Liver (tissue), 9 donors: ENCODE measurements around the gene LNX1. TPM values are rescaled to one million over a fixed set of nuclear protein-coding genes. Genes with fewer than 3 reads are reported as not detected.

Experiments
- DNase-seq: peaks from one replicate; pipeline ENCODE4 v3.0.0-alpha.2; 2017; ENCODE audit warnings: low spot score
- H3K27ac ChIP-seq, 2 donors: one replicate each; pipeline ENCODE4 v1.7.0; 2013; ENCODE audit warnings: inconsistent platforms in 2 of 2, low read length in 2 of 2, control low read depth in 1 of 2, low read depth in 1 of 2, mild to moderate bottlenecking in 1 of 2
- H3K27me3 ChIP-seq, 4 donors: one replicate each; pipeline versions ENCODE4 v1.6.1 to v1.7.0; 2013; ENCODE audit warnings: low read length in 3 of 4, inconsistent platforms in 1 of 4, mild to moderate bottlenecking in 1 of 4, moderate library complexity in 1 of 4; ENCODE audit not compliant: control insufficient read depth in 4 of 4, insufficient read depth in 4 of 4
- H3K36me3 ChIP-seq, 4 donors: one replicate each; pipeline versions ENCODE4 v1.6.1 to v1.7.0; 2013; ENCODE audit warnings: low read length in 3 of 4, mild to moderate bottlenecking in 3 of 4, low read depth in 1 of 4, moderate library complexity in 1 of 4; ENCODE audit not compliant: control insufficient read depth in 4 of 4, insufficient read depth in 3 of 4
- H3K4me1 ChIP-seq, 4 donors: one replicate each; pipeline versions ENCODE4 v1.6.1 to v1.7.0; 2013; ENCODE audit warnings: low read length in 3 of 4, mild to moderate bottlenecking in 3 of 4, moderate library complexity in 1 of 4; ENCODE audit not compliant: control insufficient read depth in 4 of 4, insufficient read depth in 4 of 4
- H3K4me3 ChIP-seq, 3 donors: one replicate each; pipeline versions ENCODE4 v1.6.1 to v1.7.0; 2013; ENCODE audit warnings: low read length in 3 of 3, control low read depth in 1 of 3, low read depth in 1 of 3, mild to moderate bottlenecking in 1 of 3
- H3K9ac ChIP-seq, 2 donors: one replicate each; pipeline ENCODE4 v1.7.0; 2013; ENCODE audit warnings: low read length in 2 of 2, mild to moderate bottlenecking in 2 of 2, moderate library complexity in 2 of 2, control low read depth in 1 of 2, low read depth in 1 of 2
- H3K9me3 ChIP-seq, 4 donors: one replicate each; pipeline versions ENCODE4 v1.6.1 to v1.7.0; 2013; ENCODE audit warnings: low read length in 3 of 4; ENCODE audit not compliant: control insufficient read depth in 4 of 4
- ATF3 ChIP-seq: IDR thresholded peaks from 2 replicates; pipeline ENCODE4 v1.6.1; 2016; ENCODE audit warnings: antibody characterized with exemption
- CTCF ChIP-seq: fragments of 150-350 bp; IDR thresholded peaks from 2 replicates; pipeline ENCODE4 v1.5.1; 2017; ENCODE audit warnings: improper control_type of control experiment, low read depth, low read length; ENCODE audit not compliant: missing input control
- FOXA1 ChIP-seq: IDR thresholded peaks from 2 replicates; pipeline ENCODE4 v1.6.1; 2016; ENCODE audit warnings: antibody characterized with exemption
- FOXA2 ChIP-seq: IDR thresholded peaks from 2 replicates; pipeline ENCODE4 v1.6.1; 2016; ENCODE audit warnings: antibody characterized with exemption
- GABPA ChIP-seq, 2 donors: IDR thresholded peaks in 1 of 2; conservative IDR thresholded peaks in 1 of 2; 2 replicates each; pipeline ENCODE4 v1.6.1; 2016; ENCODE audit warnings: antibody characterized with exemption in 2 of 2, mild to moderate bottlenecking in 1 of 2, moderate library complexity in 1 of 2
- HNF4A ChIP-seq, 2 donors: conservative IDR thresholded peaks; 2 replicates each; pipeline ENCODE4 v1.6.1; 2016; ENCODE audit warnings: antibody characterized with exemption in 2 of 2, mild to moderate bottlenecking in 2 of 2
- HNF4G ChIP-seq: IDR thresholded peaks from 2 replicates; pipeline ENCODE4 v1.6.1; 2016; ENCODE audit warnings: antibody characterized with exemption
- JUND ChIP-seq, 2 donors: IDR thresholded peaks; 2 replicates each; pipeline ENCODE4 v1.6.1; 2016; ENCODE audit warnings: antibody characterized with exemption in 2 of 2
- MAX ChIP-seq: IDR thresholded peaks from 2 replicates; pipeline ENCODE4 v1.6.1; 2016; ENCODE audit warnings: antibody characterized with exemption
- NR2F2 ChIP-seq: IDR thresholded peaks from 2 replicates; pipeline ENCODE4 v1.6.1; 2016; ENCODE audit warnings: antibody characterized with exemption
- RAD21 ChIP-seq, 2 donors: IDR thresholded peaks; 2 replicates each; pipeline ENCODE4 v1.6.1; 2016; ENCODE audit warnings: antibody characterized with exemption in 2 of 2, mild to moderate bottlenecking in 2 of 2
- REST ChIP-seq: IDR thresholded peaks from 2 replicates; pipeline ENCODE4 v1.6.1; 2016; ENCODE audit warnings: antibody characterized with exemption, mild to moderate bottlenecking
- RXRA ChIP-seq, 2 donors: IDR thresholded peaks; 2 replicates each; pipeline ENCODE4 v1.6.1; 2017 to 2018; ENCODE audit warnings: antibody characterized with exemption in 2 of 2, mild to moderate bottlenecking in 1 of 2
- SP1 ChIP-seq: IDR thresholded peaks from 2 replicates; pipeline ENCODE4 v1.6.1; 2018; ENCODE audit warnings: antibody characterized with exemption, mild to moderate bottlenecking
- TAF1 ChIP-seq: conservative IDR thresholded peaks from 2 replicates; pipeline ENCODE4 v1.6.1; 2016; ENCODE audit warnings: antibody characterized with exemption, mild to moderate bottlenecking
- ZBTB33 ChIP-seq: IDR thresholded peaks from 2 replicates; pipeline ENCODE4 v1.6.1; 2016; ENCODE audit warnings: antibody characterized with exemption
- WGBS: extraction: QIAGEN DNeasy Blood & Tissue Kit; methylation state at CpG from one replicate; pipeline ENCODE4 v1.1.7; 2013; 5-methylcytosine and 5-hydroxymethylcytosine counted together
- polyA plus RNA-seq, 2 donors: library from polyadenylated mRNA; stranded (reverse) in 1 of 2; unstranded in 1 of 2; fragments of 200-250 nt in 1 of 2; fragments of >200 nt in 1 of 2; fragmentation: Nextera tagmentation in 1 of 2; extraction: Ambion mirVana in 1 of 2; gene quantifications; one replicate each; pipeline versions ENCODE4 v1.2.1 to v1.2.3, GENCODE V29; 2013 to 2015
- total RNA-seq, 2 donors: library from RNA; depleted of rRNA; stranded (reverse); fragments of >200 nt; gene quantifications; one replicate each; pipeline ENCODE4 v1.2.3, GENCODE V29; 2014
- donor health status: healthy.
- donor health status: healthy.
- donor health status: healthy.
- donor health status: healthy.
- donor health status: healthy.

The LNX1 gene
- total and polyA plus RNA-seq, 4 donors, result 1.5 to 3.4 (median 2.3) TPM

- peaks cover 0 to 3% (median 0%) of the 10 kb centered on the region in 4 donors for H3K36me3 ChIP-seq
- peaks cover 0 to 7% (median 4%) of the 10 kb centered on the region in 4 donors for H3K4me1 ChIP-seq
- WGBS, result 95% methylated on average over 2 of the region's 2 CpGs
- H3K27ac ChIP-seq, result no peak overlapping the region
- H3K27me3 ChIP-seq, result no peaks in the 10 kb centered on the region
- no peak overlapping the region for H3K4me3 ChIP-seq
- DNase-seq, result no peak
- TF ChIP-seq NR2F2, result no peak
- TF ChIP-seq ATF3, result no peak
- no peak for TF ChIP-seq SP1
- TF ChIP-seq RXRA (IDR thresholded peaks at IDR 0.05), result no peak
- no peak for TF ChIP-seq ZBTB33
- TF ChIP-seq TAF1, result no peak
- no peak for TF ChIP-seq GABPA (IDR thresholded peaks at IDR 0.05 in 1 of 2, conservative IDR thresholded peaks at IDR 0.05 in 1 of 2)
- no peak for TF ChIP-seq JUND (IDR thresholded peaks at IDR 0.05)
- no peak for TF ChIP-seq CTCF
- no peak for TF ChIP-seq FOXA1
- H3K9me3 ChIP-seq, result no peaks in the 10 kb centered on the region
- no peak overlapping the region for H3K9ac ChIP-seq
These were observed 34.6 kb downstream of the LNX1 start for GRCh38 chr4:53556651-53557050.

- Histone ChIP-seq H3K27me3 (no peaks in the 10 kb centered on the region), H3K36me3 (peaks cover 0 to 1% (median 0%) of the 10 kb centered on the region in 4 donors), H3K9ac (no peak overlapping the region), H3K4me3 (no peak overlapping the region), H3K9me3 (no peaks in the 10 kb centered on the region), H3K27ac (no peak overlapping the region), H3K4me1 (peaks cover 0 to 7% (median 4%) of the 10 kb centered on the region in 4 donors)
- TF ChIP-seq GABPA (IDR thresholded peaks at IDR 0.05 in 1 of 2, conservative IDR thresholded peaks at IDR 0.05 in 1 of 2) (no peak), MAX (no peak), HNF4A (conservative IDR thresholded peaks at IDR 0.05) (no peak), FOXA1 (no peak), FOXA2 (no peak), RAD21 (IDR thresholded peaks at IDR 0.05) (no peak), NR2F2 (no peak), HNF4G (no peak), TAF1 (no peak), REST (no peak), RXRA (IDR thresholded peaks at IDR 0.05) (no peak)
- 96% methylated on average over 9 of the region's 9 CpGs for WGBS
- DNase-seq, result no peak
These were observed 37.6 kb downstream of the LNX1 start for GRCh38 chr4:53553486-53554210.
